ENCODE measurements around the gene EXPH5.

- TF ChIP-seq CTCF (IDR thresholded peaks at IDR 0.05) (no peak), POLR2A (IDR thresholded peaks at IDR 0.05) (no peak)
Measured at GRCh38 chr11:108498046-108498815, 95.3 kb downstream of the EXPH5 start, which contains the start of gene POGLUT3.

All from Peyer's patch (tissue), 4 donors.